Endothelial cell of umbilical vein (primary cell): ENCODE results near the gene AKAP8L. TPM values are rescaled to one million over a fixed set of nuclear protein-coding genes. Genes with fewer than 3 reads are reported as not detected.
"Not testable (repeated sequence)": the region's sequence is repeated elsewhere in the genome, so short reads cannot be mapped to it uniquely, and the experiment has no call there.

Experiments used
- BruUV-seq: library from RNA; stranded (reverse); fragments of 400-500 nt; replicated peaks from 2 replicates; lab custom pipeline; 2021; lab: Mats Ljungman, UMichigan
- CTCF ChIA-PET: fragments of 300-600, 350-600 bp; sonication (Branson Sonifier 250); formaldehyde crosslinking; loops from one replicate; lab custom pipeline; 2021; ENCODE audit warnings: antibody characterized with exemption, inconsistent platforms; lab: Charles Lee
- POLR2A ChIA-PET: fragments of 300-600, 350-600 bp; sonication (Branson Sonifier 250); formaldehyde crosslinking; loops from one replicate; lab custom pipeline; 2021; ENCODE audit warnings: antibody characterized with exemption, inconsistent platforms; lab: Charles Lee
- DNase-seq: peaks from one replicate; pipeline ENCODE4 v3.0.0-alpha.2; 2011; ENCODE audit warnings: low read depth, low spot score
- FAIRE-seq: peaks from 2 replicates; lab custom pipeline; 2011; peaks lifted over from hg19 to GRCh38; lab: Jason Lieb, UNC
- H2AFZ ChIP-seq: 2 replicates; pipeline ENCODE4 v1.6.0; 2012; ENCODE audit warnings: low read depth, low read length, control low read depth, inconsistent platforms
- H3K27ac ChIP-seq: 2 replicates; pipeline ENCODE4 v1.5.1; 2011; ENCODE audit warnings: low read depth, mild to moderate bottlenecking, control low read depth, low read length, moderate library complexity; ENCODE audit not compliant: insufficient read depth
- H3K27me3 ChIP-seq, 2 experiments: 2 replicates each; pipeline versions ENCODE4 v1.6.0 to v1.6.1; 2011; ENCODE audit warnings: low read length in 2 of 2, mixed read lengths in 1 of 2; ENCODE audit not compliant: control insufficient read depth in 2 of 2, insufficient read depth in 2 of 2
- H3K36me3 ChIP-seq, 2 experiments: 2 replicates in 1 of 2; 3 replicates in 1 of 2; pipeline ENCODE4 v1.5.1; 2011; ENCODE audit warnings: low read length in 2 of 2, mild to moderate bottlenecking in 1 of 2, moderate library complexity in 1 of 2; ENCODE audit not compliant: control insufficient read depth in 2 of 2, insufficient read depth in 2 of 2; ENCODE audit errors: extremely low read depth in 1 of 2
- H3K4me1 ChIP-seq: 3 replicates; pipeline ENCODE4 v1.5.1; 2011; ENCODE audit warnings: mild to moderate bottlenecking, low read length; ENCODE audit not compliant: control insufficient read depth, insufficient read depth; ENCODE audit errors: extremely low read depth
- H3K4me2 ChIP-seq: 2 replicates; pipeline ENCODE4 v1.6.1; 2011; ENCODE audit warnings: low read length, control low read depth, mixed read lengths; ENCODE audit not compliant: insufficient read depth
- H3K4me3 ChIP-seq, 3 experiments: fragments of 200-600 bp in 1 of 3; sonication (generic), shearing (Covaris generic) in 1 of 3; replicated peaks in 1 of 3; 2 replicates each; pipeline ENCODE4 v1.5.1; 2011 to 2016; ENCODE audit warnings: control low read depth in 3 of 3, low read length in 3 of 3, mild to moderate bottlenecking in 2 of 3, inconsistent platforms in 1 of 3, low read depth in 1 of 3, moderate library complexity in 1 of 3; ENCODE audit not compliant: insufficient read depth in 1 of 3
- H3K79me2 ChIP-seq: 2 replicates; pipeline ENCODE4 v1.6.0; 2012; ENCODE audit warnings: low read length, inconsistent platforms; ENCODE audit not compliant: control insufficient read depth, insufficient read depth
- H3K9ac ChIP-seq: replicated peaks from 2 replicates; pipeline ENCODE3; 2011; ENCODE audit warnings: low read length, control low read depth; ENCODE audit not compliant: insufficient read depth; ENCODE audit errors: extremely low read depth
- H3K9me1 ChIP-seq: replicated peaks from 3 replicates; pipeline ENCODE4 v1.6.0; 2011; ENCODE audit warnings: mild to moderate bottlenecking, low read length; ENCODE audit not compliant: control insufficient read depth, insufficient read depth; ENCODE audit errors: extremely low read depth
- H3K9me3 ChIP-seq: replicated peaks from 2 replicates; pipeline ENCODE4 v1.5.1; 2012; ENCODE audit warnings: low read length, inconsistent platforms; ENCODE audit not compliant: control insufficient read depth, insufficient read depth
- H4K20me1 ChIP-seq: replicated peaks from 2 replicates; pipeline ENCODE3; 2011; ENCODE audit warnings: mild to moderate bottlenecking, low read length; ENCODE audit not compliant: control insufficient read depth, insufficient read depth; ENCODE audit errors: extremely low read depth
- dilution Hi-C: fragments of 300-500 bp; cut with MboI; formaldehyde crosslinking; loops from one replicate; pipeline ENCODE4 v1.15.0; 2019; ENCODE audit warnings: low sequenced_read_pairs; ENCODE audit not compliant: extremely low pct_ligation_motif_present
- intact Hi-C: fragments of 100-400 bp; cut with micrococcal nuclease; formaldehyde crosslinking; loops from one replicate; pipeline ENCODE4 v1.10.0; 2022
- polyA plus RNA-seq, 4 experiments: library from polyadenylated mRNA; depleted of rRNA in 3 of 4; stranded (reverse) in 3 of 4; unstranded in 1 of 4; fragments of >200 nt; gene quantifications; 2 replicates each; pipeline versions ENCODE4 v1.2.1 to v1.2.3, GENCODE V29; 2011 to 2012; ENCODE audit warnings: missing spikeins in 1 of 4
- total RNA-seq: library from RNA; stranded (reverse); gene quantifications from 2 replicates; pipeline ENCODE4 v1.2.3, GENCODE V29; 2021

Gene AKAP8L
- total and polyA plus RNA-seq, 2 donors (not counting 3 experiments of a cell fraction or from before 2014, with no cell fraction given), result 63.9 to 99.6 TPM

GRCh38 chr19:15352535-15352934 is 66.3 kb downstream of the AKAP8L start:
- H2AFZ ChIP-seq, H3K4me3 ChIP-seq, H3K79me2 ChIP-seq, H3K4me1 ChIP-seq, H3K4me2 ChIP-seq, H3K9ac ChIP-seq, dilution Hi-C loops, DNase-seq, H3K27ac ChIP-seq, intact Hi-C loops, H3K9me3 ChIP-seq, H3K9me1 ChIP-seq, H3K27me3 ChIP-seq, FAIRE-seq, POLR2A ChIA-PET, BruUV-seq, H4K20me1 ChIP-seq: not testable (repeated sequence)
- CTCF ChIA-PET, result interaction anchor here (0.7 kb wide), 1 partner anchor 101 kb away, joined by 3 read pairs; no protein-coding TSS in a partner anchor
- peaks cover 5 to 19% of the 10 kb centered on the region in 2 experiments for H3K36me3 ChIP-seq

- CTCF ChIA-PET, dilution Hi-C loops, intact Hi-C loops: not testable (repeated sequence)
Measured at GRCh38 chr19:15341328-15341727, 77.5 kb downstream of the AKAP8L start.

More at GRCh38 chr19:15341328-15341727, 77.5 kb downstream of the AKAP8L start:
- H3K9me1 ChIP-seq, H3K36me3 ChIP-seq, H3K4me1 ChIP-seq, FAIRE-seq, BruUV-seq, H3K79me2 ChIP-seq, DNase-seq, H4K20me1 ChIP-seq, H3K4me3 ChIP-seq, POLR2A ChIA-PET, H3K9me3 ChIP-seq, H3K27me3 ChIP-seq, H3K4me2 ChIP-seq, H2AFZ ChIP-seq, H3K27ac ChIP-seq, H3K9ac ChIP-seq: not testable (repeated sequence)
